ENCODE data around the gene BUD13. TPM values are rescaled to one million over a fixed set of nuclear protein-coding genes. Genes with fewer than 3 reads are reported as not detected.

Gene BUD13
- total RNA-seq, 1 experiment from 2014 or later, result 30.0 TPM

DNA sequence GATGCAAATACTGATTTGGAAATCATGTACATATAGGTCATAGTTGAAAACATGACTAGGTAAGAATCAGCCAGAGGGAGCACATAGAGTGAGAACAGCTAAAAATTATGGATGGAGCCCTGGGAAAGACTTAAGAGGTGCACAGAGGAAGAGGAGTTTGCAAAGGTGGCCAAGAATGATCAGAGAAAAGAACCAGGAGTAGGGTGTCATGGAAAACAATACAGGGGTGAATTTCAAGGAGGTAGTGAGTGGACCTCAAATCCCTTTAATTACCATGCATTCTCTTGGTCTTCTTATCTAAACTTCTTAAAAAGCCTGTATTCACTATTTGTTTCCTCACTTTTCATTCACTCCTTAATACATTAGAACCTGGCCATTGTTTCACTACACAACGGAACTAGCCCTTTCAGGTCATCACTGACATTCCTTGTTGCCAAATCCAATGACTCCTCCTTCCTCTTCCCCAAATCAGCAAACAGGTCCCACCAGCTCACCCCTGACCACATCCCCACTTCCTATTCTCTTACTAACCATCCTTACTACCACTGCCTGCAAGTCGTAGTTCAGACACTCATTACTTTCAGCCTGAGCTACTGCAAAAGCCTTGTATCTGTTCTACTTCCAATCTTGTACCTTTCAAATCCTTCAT lies 22.6 kb downstream of the BUD13 start:
- Histone ChIP-seq H3K27me3 (ENCODE audit: control insufficient read depth, insufficient read depth, low read length) (no peaks in the 10 kb centered on the region), H3K4me1 (ENCODE audit: control insufficient read depth, insufficient read depth, low read length) (no peaks in the 10 kb centered on the region), H3K9me3 (ENCODE audit: control insufficient read depth, insufficient read depth, low read depth, low read length) (no peaks in the 10 kb centered on the region), H3K27ac (ENCODE audit: low read length) (no peak overlapping the region), H3K4me3 (ENCODE audit: low read depth in 2 of 2, low read length in 2 of 2) (no peak overlapping the region), H3K36me3 (ENCODE audit: control insufficient read depth, insufficient read depth, low read length) (peaks cover 18% of the 10 kb centered on the region)
- BruUV-seq (replicated peaks), result no TSS peak
- TF ChIP-seq, protein P1, sequence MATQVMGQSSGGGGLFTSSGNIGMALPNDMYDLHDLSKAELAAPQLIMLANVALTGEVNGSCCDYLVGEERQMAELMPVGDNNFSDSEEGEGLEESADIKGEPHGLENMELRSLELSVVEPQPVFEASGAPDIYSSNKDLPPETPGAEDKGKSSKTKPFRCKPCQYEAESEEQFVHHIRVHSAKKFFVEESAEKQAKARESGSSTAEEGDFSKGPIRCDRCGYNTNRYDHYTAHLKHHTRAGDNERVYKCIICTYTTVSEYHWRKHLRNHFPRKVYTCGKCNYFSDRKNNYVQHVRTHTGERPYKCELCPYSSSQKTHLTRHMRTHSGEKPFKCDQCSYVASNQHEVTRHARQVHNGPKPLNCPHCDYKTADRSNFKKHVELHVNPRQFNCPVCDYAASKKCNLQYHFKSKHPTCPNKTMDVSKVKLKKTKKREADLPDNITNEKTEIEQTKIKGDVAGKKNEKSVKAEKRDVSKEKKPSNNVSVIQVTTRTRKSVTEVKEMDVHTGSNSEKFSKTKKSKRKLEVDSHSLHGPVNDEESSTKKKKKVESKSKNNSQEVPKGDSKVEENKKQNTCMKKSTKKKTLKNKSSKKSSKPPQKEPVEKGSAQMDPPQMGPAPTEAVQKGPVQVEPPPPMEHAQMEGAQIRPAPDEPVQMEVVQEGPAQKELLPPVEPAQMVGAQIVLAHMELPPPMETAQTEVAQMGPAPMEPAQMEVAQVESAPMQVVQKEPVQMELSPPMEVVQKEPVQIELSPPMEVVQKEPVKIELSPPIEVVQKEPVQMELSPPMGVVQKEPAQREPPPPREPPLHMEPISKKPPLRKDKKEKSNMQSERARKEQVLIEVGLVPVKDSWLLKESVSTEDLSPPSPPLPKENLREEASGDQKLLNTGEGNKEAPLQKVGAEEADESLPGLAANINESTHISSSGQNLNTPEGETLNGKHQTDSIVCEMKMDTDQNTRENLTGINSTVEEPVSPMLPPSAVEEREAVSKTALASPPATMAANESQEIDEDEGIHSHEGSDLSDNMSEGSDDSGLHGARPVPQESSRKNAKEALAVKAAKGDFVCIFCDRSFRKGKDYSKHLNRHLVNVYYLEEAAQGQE (IDR thresholded peaks at IDR 0.05; ENCODE audit: insufficient read depth in 1 of 2, low read depth in 2 of 2, low read length in 1 of 2), result no peak
- no peak for TF ChIP-seq POLR2AphosphoS5 (IDR thresholded peaks at IDR 0.05; ENCODE audit: low read depth, low read length)
- TF ChIP-seq TCF7L2 (IDR thresholded peaks at IDR 0.05; ENCODE audit: low read depth, low read length), result no peak
- TF ChIP-seq, protein P2, sequence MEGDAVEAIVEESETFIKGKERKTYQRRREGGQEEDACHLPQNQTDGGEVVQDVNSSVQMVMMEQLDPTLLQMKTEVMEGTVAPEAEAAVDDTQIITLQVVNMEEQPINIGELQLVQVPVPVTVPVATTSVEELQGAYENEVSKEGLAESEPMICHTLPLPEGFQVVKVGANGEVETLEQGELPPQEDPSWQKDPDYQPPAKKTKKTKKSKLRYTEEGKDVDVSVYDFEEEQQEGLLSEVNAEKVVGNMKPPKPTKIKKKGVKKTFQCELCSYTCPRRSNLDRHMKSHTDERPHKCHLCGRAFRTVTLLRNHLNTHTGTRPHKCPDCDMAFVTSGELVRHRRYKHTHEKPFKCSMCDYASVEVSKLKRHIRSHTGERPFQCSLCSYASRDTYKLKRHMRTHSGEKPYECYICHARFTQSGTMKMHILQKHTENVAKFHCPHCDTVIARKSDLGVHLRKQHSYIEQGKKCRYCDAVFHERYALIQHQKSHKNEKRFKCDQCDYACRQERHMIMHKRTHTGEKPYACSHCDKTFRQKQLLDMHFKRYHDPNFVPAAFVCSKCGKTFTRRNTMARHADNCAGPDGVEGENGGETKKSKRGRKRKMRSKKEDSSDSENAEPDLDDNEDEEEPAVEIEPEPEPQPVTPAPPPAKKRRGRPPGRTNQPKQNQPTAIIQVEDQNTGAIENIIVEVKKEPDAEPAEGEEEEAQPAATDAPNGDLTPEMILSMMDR (IDR thresholded peaks at IDR 0.05), result no peak
- no peak for TF ChIP-seq SIN3A (IDR thresholded peaks at IDR 0.05; ENCODE audit: borderline replicate concordance, insufficient read depth, low read depth, low read length)
- in situ Hi-C loops (cut with HindIII; ENCODE audit: low pct_unique_long_range_greater_than_20kb, low sequenced_read_pairs) (no loop called here), intact Hi-C loops (cut with micrococcal nuclease; ENCODE audit: unreplicated experiment) (no loop called here)
- CTCF ChIA-PET, result interaction anchor here (0.5 kb wide), 1 partner anchor 389 kb away, joined by 3 read pairs; no protein-coding TSS in a partner anchor
- ATAC-seq (no peak), DNase-seq (ENCODE audit: low read depth, low spot score) (no peak)
- POLR2A ChIA-PET, result interaction anchor here (0.6 kb wide), 1 partner anchor 8 kb away, joined by 9 read pairs; no protein-coding TSS in a partner anchor

DNA sequence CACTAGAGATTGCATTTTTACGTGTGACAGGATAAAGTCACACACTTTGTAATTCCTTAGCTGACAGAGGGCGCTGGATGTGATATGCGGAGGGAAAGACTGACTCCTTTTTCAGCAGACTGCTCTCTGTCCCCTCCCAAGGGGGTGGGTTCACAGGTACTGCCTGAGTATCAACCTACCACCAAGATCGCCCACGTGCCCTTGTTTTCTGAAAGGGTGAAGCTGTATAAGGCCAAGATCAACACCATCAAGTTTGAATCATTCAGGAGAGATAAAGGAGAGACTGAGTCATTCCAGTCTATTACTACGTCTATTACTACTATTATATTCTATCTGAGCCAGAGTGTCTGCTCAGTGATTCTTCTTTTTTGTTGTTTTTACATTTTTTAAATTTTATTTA lies 30.7 kb downstream of the BUD13 start:
- Histone ChIP-seq H3K36me3 (ENCODE audit: control insufficient read depth, insufficient read depth, low read length) (no peaks in the 10 kb centered on the region), H3K4me1 (ENCODE audit: control insufficient read depth, insufficient read depth, low read length) (peaks cover 4% of the 10 kb centered on the region; the same call in 1 of the 2 replicates), H3K27ac (ENCODE audit: low read length) (no peak overlapping the region), H3K4me3 (ENCODE audit: low read depth in 2 of 2, low read length in 2 of 2) (no peak overlapping the region), H3K9me3 (ENCODE audit: control insufficient read depth, insufficient read depth, low read depth, low read length) (no peaks in the 10 kb centered on the region), H3K27me3 (ENCODE audit: control insufficient read depth, insufficient read depth, low read length) (no peaks in the 10 kb centered on the region)
- in situ Hi-C loops (cut with HindIII; ENCODE audit: low pct_unique_long_range_greater_than_20kb, low sequenced_read_pairs), result no loop called here
- ChIA-PET POLR2A (no interaction called here), CTCF (no interaction called here)
- ATAC-seq (no peak), DNase-seq (ENCODE audit: low read depth, low spot score) (no peak)
- intact Hi-C loops (cut with micrococcal nuclease; ENCODE audit: unreplicated experiment), result no loop called here
- TF ChIP-seq, protein P2 (IDR thresholded peaks at IDR 0.05), result no peak
- no peak for TF ChIP-seq SIN3A (IDR thresholded peaks at IDR 0.05; ENCODE audit: borderline replicate concordance, insufficient read depth, low read depth, low read length)
- no TSS peak for BruUV-seq (replicated peaks)
